ENCODE data around the gene XRCC5. TPM values are rescaled to one million over a fixed set of nuclear protein-coding genes. Genes with fewer than 3 reads are reported as not detected.

The XRCC5 gene
- total RNA-seq: 358 and 360 TPM in 2 replicates

DNA sequence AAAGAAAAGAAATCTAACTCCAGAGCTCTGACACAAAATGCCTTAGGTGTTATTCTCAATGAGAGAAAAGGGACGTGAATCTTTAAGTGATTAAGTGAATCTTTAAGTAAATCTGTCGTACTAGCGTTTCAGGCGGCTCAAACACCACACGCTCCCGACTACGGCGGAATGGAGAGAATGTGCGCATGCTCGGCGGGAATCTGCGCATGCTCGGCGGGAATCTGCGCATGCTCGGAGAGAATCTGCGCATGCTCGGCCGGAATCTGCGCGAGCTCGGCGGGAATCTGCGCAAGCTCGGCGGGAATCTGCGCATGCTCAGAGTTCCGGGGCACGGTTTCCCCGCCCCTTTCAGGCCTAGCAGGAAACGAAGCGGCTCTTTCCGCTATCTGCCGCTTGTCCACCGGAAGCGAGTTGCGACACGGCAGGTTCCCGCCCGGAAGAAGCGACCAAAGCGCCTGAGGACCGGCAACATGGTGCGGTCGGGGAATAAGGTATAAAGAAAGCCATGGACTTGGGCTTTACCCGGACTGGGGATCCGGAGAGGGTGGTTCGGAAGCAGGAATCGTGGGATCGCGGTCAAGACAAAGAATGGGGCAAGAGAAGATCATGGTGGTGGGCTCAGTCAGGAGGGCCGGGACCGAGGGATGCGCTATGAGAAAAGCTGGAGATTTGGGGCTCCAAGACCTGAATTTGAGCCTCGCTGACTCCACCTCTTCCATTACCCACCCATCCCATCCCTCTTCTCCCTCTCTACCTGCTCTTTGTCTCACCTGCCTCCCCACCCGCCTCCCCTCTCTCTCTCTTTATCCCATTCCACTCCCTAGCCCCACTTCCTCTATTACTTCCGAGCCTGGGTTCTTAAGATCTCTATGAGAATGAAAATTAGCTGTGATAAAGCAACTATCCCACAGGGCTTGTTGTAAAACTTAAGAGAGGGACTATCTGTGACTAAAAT lies at the start of gene XRCC5:
Gene XRCC5 (plus strand): TSS at position 382 of the 955 bp plus-strand sequence. CDS start 89 bp downstream, at position 471.
- DNase-seq (ENCODE audit: low read depth): no peak

DNA sequence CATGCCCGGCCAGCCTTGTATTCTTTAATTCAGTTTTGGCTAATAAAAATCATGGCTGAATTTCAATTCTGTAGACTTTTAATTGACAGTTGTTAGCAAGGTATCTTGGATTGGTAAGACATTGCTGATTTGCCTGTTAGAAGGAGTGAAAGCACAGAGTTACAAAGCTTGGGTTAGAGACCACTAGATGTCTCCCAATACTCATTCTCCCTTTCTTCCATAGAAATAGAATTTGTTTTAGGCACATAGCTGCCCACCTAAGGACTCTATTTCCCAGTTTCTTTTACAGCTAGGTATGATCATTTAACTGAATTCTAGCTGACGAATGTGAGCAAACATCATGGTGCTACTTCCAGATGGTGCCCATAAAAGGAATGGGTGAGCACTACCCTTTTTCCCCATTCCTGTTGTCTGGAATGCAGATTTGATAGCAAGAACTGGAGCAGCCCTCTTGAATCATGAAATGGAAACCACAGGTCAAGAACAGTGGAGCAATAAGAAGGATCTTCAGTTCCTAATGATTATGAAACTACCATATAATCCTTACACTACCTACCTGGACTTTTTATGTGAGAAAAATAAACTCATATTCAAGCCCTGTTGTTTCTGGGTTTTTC lies 45.0 kb upstream of the XRCC5 start:
- no peak overlapping the region for H3K4me3 ChIP-seq (ENCODE audit: low read depth, low read length)
- TF ChIP-seq, protein P1, sequence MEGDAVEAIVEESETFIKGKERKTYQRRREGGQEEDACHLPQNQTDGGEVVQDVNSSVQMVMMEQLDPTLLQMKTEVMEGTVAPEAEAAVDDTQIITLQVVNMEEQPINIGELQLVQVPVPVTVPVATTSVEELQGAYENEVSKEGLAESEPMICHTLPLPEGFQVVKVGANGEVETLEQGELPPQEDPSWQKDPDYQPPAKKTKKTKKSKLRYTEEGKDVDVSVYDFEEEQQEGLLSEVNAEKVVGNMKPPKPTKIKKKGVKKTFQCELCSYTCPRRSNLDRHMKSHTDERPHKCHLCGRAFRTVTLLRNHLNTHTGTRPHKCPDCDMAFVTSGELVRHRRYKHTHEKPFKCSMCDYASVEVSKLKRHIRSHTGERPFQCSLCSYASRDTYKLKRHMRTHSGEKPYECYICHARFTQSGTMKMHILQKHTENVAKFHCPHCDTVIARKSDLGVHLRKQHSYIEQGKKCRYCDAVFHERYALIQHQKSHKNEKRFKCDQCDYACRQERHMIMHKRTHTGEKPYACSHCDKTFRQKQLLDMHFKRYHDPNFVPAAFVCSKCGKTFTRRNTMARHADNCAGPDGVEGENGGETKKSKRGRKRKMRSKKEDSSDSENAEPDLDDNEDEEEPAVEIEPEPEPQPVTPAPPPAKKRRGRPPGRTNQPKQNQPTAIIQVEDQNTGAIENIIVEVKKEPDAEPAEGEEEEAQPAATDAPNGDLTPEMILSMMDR (conservative IDR thresholded peaks at IDR 0.05; ENCODE audit: low read depth, low read length): peak; percentile 46
- DNase-seq (ENCODE audit: low read depth): no peak

More for the DNA sequence above, at the start of gene XRCC5:
- H3K4me3 ChIP-seq (ENCODE audit: low read depth, low read length): peak within 1 kb of the TSS; percentile 81
- TF ChIP-seq, protein P1 (conservative IDR thresholded peaks at IDR 0.05; ENCODE audit: low read depth, low read length): no peak

DNA sequence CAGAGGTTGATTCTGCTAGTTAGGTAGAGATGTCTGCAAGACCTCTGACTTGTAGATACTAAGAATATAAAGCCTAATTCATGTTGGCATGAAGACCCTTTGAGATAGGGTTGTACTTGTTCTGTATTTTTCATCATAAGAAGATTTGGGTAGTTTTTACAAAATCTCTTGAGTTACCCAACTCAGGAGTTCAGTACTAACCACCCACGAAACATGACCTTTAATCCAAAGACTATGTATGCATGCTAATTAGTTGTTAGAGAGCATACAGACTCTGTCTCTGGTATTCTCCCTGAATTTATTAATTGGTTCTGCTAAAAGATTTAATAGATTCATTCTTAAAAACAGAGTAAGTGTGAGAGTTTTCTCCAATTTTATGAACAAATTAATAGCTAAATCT lies 44.5 kb upstream of the XRCC5 start:
- DNase-seq (ENCODE audit: low read depth): no peak
- no peak overlapping the region for H3K4me3 ChIP-seq (ENCODE audit: low read depth, low read length)
- TF ChIP-seq, protein P1 (conservative IDR thresholded peaks at IDR 0.05; ENCODE audit: low read depth, low read length): no peak

DNA sequence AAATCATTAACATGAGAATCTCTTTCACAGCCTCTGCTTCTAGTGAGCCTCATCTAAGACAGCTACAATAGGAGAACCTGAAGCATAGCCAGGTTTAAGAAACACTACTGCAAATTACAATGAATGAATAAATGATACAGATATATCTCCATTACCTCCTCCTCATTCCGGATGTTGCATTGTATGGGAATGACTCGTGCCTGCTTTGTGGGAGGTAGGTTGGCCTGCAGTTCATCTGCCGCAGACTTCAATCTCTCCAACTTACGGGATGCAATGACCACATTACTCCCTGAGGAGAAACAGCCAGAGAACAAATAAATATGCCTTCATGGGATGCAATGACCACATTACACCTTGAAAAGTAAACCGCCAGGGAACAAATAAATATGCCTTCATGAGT lies 42.9 kb upstream of the XRCC5 start:
- no peak overlapping the region for H3K4me3 ChIP-seq (ENCODE audit: low read depth, low read length)
- DNase-seq (ENCODE audit: low read depth): no peak
- TF ChIP-seq, protein P1 (conservative IDR thresholded peaks at IDR 0.05; ENCODE audit: low read depth, low read length): no peak

DNA sequence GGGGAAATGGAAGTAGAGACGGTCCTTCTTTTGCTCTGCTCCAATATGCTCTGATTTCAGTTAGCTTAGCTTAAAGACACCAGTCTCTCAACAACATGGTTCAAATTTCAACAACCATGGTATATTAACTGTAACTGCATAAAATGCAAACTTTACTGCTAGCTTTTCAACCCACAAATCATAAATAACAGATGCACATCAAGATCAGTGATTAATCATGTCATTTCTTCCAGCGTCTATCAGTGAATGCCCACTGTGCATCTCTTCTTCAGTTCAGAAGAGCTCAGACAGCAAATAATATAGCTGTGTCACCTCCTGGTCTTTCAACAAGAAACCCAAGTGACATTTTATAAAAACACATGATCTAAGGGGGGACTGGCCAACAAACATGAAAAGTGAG lies 40.1 kb upstream of the XRCC5 start:
- no peak for DNase-seq (ENCODE audit: low read depth)
- TF ChIP-seq, protein P1 (conservative IDR thresholded peaks at IDR 0.05; ENCODE audit: low read depth, low read length): no peak
- H3K4me3 ChIP-seq (ENCODE audit: low read depth, low read length): no peak overlapping the region

DNA sequence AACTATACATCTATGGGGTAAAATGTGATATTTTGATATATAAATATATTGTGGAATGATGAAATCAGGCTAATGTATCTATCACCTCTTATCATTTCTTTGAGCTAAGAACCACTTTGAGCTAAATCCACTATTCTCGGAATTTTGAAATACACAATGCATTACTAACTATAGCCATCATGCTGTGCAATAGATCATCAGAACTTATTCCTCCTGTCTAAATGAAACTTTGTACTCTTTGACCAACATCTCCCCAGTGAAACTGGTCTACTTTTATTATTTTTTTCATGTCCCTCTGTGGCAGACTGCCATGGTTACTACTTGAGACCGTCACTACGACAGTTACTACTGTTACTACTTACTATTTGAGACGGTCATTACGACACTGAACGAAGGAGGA lies 39.0 kb upstream of the XRCC5 start:
- TF ChIP-seq, protein P1 (conservative IDR thresholded peaks at IDR 0.05; ENCODE audit: low read depth, low read length): no peak
- H3K4me3 ChIP-seq (ENCODE audit: low read depth, low read length): no peak overlapping the region
- DNase-seq (ENCODE audit: low read depth): no peak
